Lower lobe of right lung (tissue), 2 donors: ENCODE data around the gene ASB8. TPM values are rescaled to one million over a fixed set of nuclear protein-coding genes. Genes with fewer than 3 reads are reported as not detected.

Experiments
- ATAC-seq, 2 donors: fragments of 200-7000 bp; cut with Tn5 transposase; one replicate each; pipeline ENCODE4 v1.9.1; 2020 to 2022; ENCODE audit warnings: mild to moderate bottlenecking in 2 of 2, moderate library complexity in 2 of 2
- DNase-seq: peaks from one replicate; pipeline ENCODE4 v3.0.0-alpha.2; 2020
- H3K27ac ChIP-seq: fragments of 200-600 bp; one replicate; pipeline ENCODE4 v1.8.0; 2022
- H3K27me3 ChIP-seq: fragments of 200-600 bp; one replicate; pipeline ENCODE4 v1.8.0; 2022; ENCODE audit warnings: low read depth
- H3K36me3 ChIP-seq: fragments of 200-600 bp; one replicate; pipeline ENCODE4 v1.8.0; 2022; ENCODE audit warnings: mild to moderate bottlenecking
- H3K4me1 ChIP-seq: fragments of 200-600 bp; one replicate; pipeline ENCODE4 v1.8.0; 2022
- H3K4me3 ChIP-seq: fragments of 200-600 bp; one replicate; pipeline ENCODE4 v1.8.0; 2022; ENCODE audit warnings: mild to moderate bottlenecking
- H3K9me3 ChIP-seq: fragments of 200-600 bp; one replicate; pipeline ENCODE4 v1.8.0; 2022
- intact Hi-C: fragments of 100-400 bp; cut with DNase I; formaldehyde crosslinking; loops from one replicate; pipeline ENCODE4 v1.11.0; 2022
- microRNA-seq: library from miRNA; unstranded; fragments of <30 nt; microRNA quantifications from one replicate; pipeline ENCODE4 v1.2.0, GENCODE V29; 2020; ENCODE audit warnings: borderline number of aligned reads
- total RNA-seq: library from RNA; stranded (reverse); fragmentation: NEBNext Ultra II Directional; extraction: Animal tissue kit (Norgen Biotek cat#: 25700); gene quantifications from one replicate; pipeline ENCODE4 v1.2.1, GENCODE V29; 2021
- TF ChIP-seq, protein P1 (sequence below): fragments of 200-600 bp; IDR thresholded peaks from one replicate; pipeline ENCODE4 v1.8.0; 2022; ENCODE audit warnings: antibody characterized with exemption, mild to moderate bottlenecking
- donor health status: DM: no; HTN: yes; CAD: no; lungs with severe emphysema.

Gene ASB8
- total RNA-seq, 1 donor from 2014 or later: 40.9 TPM

DNA sequence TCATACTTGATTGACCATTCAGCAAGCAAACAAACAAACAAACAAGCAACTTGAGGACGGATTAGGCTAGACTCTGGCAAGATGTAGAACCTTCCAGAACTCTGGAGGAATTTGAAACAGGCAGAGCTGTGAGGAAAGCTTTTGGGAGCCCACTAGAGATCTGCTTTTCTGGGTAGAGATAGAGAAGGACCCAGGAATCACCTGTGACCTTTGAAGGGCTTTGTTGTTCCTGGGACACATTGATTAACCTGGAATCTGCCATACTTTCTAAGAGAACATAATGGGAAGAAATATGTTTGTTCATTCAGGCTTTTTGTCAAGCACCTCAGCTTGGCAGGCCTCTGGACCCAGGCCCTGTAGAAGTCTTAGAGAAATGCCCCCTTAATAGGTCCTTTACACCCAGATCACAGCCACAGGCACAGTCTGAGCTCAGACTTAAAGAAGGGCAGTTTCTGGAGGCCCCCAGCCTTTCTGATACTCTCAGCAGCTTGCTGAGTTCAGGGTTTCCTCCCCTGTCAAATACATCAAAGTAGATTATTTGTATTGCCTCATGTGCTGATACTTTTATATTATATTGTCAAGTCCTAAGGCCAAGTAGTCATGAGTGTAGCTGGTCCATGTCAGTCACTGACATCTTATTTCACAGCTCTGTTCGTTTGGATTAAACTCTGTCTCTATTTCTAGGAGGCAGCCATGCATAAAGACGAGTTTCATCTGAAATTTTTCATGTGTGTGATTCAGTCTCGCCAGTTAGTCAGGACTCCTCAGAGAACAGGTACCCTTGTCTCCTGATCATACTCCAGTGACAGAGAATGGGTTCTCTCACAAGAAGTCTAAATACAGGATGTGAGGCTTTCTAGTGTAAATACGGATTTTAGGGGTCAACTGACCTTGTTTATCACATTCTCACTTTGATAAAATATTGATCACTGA lies 50.4 kb downstream of the ASB8 start:
- Histone ChIP-seq H3K27me3 (no peaks in the 10 kb centered on the region), H3K27ac (peak overlapping the region; percentile 94), H3K9me3 (no peaks in the 10 kb centered on the region), H3K36me3 (no peaks in the 10 kb centered on the region), H3K4me3 (peak overlapping the region; percentile 95), H3K4me1 (peaks cover 18% of the 10 kb centered on the region)
- DNase-seq: no peak
- TF ChIP-seq, protein P1, sequence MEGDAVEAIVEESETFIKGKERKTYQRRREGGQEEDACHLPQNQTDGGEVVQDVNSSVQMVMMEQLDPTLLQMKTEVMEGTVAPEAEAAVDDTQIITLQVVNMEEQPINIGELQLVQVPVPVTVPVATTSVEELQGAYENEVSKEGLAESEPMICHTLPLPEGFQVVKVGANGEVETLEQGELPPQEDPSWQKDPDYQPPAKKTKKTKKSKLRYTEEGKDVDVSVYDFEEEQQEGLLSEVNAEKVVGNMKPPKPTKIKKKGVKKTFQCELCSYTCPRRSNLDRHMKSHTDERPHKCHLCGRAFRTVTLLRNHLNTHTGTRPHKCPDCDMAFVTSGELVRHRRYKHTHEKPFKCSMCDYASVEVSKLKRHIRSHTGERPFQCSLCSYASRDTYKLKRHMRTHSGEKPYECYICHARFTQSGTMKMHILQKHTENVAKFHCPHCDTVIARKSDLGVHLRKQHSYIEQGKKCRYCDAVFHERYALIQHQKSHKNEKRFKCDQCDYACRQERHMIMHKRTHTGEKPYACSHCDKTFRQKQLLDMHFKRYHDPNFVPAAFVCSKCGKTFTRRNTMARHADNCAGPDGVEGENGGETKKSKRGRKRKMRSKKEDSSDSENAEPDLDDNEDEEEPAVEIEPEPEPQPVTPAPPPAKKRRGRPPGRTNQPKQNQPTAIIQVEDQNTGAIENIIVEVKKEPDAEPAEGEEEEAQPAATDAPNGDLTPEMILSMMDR: no peak
- intact Hi-C loops: no loop called here
- ATAC-seq: no peak

DNA sequence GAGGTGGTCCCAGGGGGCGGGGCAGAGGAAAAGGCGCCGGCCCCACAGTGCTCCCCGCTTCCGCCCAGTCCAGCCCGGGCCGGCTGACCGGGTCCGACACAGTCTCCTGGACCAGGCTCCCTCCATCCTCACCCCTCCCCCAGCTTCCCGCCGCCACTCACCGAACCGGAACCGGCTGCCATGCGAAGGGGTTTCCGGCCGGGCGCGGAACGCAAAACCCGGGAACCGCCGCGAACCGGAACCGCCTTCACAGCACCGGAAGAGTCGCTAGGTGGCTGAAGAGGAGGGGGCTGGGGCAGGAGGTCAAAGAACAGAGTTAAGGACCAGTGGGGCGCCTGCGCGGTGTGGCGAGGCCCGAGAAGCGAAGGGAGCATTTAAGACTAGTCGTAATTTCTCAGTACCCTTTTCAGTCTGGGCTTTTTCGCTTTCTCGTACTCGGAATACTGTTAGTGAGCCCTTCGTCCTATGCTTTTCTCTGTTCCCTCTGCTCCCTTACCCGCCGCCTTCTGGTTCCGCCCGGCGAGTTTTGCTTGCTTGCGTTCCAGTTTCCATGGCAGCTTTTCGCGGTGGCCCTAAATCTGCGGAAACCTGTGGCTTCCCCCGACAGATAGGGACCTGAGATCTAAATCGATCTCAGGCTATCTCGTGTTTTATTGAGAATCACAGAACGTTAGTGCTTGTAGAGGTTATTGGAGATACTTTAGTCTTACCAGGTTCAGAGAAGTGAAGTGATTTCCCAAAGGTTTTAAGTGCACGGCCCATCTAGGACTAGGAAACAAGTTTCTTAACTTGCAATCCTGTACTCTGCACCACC lies 51.2 kb downstream of the ASB8 start, which contains the start of gene SENP1:
Gene SENP1 (minus strand): TSS at position 213 of the 814 bp plus-strand sequence. CDS start 4,607 bp downstream, outside the sequence.
- Histone ChIP-seq H3K4me1 (peaks cover 18% of the 10 kb centered on the region), H3K4me3 (peak within 1 kb of the TSS; percentile 95), H3K36me3 (no peaks in the 10 kb centered on the region), H3K27ac (peak within 1 kb of the TSS; percentile 94), H3K9me3 (no peaks in the 10 kb centered on the region), H3K27me3 (no peaks in the 10 kb centered on the region)
- intact Hi-C loops: no loop called here
- ATAC-seq: peak; percentile 96 to 97
- TF ChIP-seq, protein P1: peak; percentile 11
- peak; percentile 93 for DNase-seq

DNA sequence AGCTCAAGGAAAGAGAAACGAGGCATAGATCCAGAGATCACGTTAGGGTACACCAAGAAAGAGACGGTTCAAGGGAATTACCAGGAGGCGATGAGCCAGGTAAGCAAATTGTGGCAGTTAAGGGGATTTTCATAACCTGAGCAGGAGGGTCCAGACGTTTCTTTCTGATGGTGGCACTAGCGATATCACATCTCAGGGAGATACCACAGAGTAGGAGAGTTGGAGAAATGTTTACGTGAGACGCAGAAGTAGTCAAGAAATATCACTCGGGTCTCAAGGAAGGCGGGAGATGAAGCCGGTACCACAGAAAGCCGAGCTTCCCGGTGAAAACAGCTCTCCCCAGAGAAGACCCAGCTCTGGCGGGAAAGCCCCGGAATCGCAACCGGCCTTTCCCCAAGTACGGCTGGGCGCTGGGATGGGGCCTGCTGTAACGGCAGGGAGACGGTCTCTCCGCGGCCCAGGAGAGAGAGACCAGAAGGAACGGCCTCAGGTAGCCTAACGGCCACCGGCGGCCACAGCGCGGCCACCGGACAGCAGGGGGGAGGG lies 51.9 kb downstream of the ASB8 start:
- ATAC-seq: peak in 1 of 2 donors; percentile 20
- no peak for DNase-seq
- TF ChIP-seq, protein P1: no peak
- Histone ChIP-seq H3K4me3 (peak overlapping the region; percentile 95), H3K9me3 (no peaks in the 10 kb centered on the region), H3K27me3 (no peaks in the 10 kb centered on the region), H3K27ac (peak overlapping the region; percentile 94), H3K4me1 (peaks cover 18% of the 10 kb centered on the region), H3K36me3 (no peaks in the 10 kb centered on the region)
- intact Hi-C loops: no loop called here

DNA sequence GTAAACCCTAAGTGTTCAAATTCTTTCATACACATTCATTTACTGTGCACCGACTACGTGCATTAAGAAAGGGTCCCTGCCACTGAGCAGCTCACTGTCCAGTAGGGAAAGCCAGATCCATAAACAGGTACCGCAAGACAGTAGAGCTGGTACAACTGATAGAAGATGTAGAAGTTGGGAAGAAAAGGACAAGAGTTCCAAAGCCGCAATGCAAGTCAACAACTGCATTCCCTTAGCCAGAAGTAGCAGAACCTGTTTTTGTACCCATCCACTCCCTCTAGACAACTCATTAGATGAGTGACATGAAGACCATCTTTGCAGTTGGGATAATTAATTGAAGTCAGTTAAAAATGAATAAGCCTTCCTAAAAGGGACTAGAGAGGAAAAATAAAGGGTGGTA lies 52.8 kb downstream of the ASB8 start:
- DNase-seq: no peak
- H3K9me3 ChIP-seq: no peaks in the 10 kb centered on the region

More for the DNA sequence above, 52.8 kb downstream of the ASB8 start:
- no peak for ATAC-seq
- intact Hi-C loops: no loop called here
- Histone ChIP-seq H3K27me3 (no peaks in the 10 kb centered on the region), H3K36me3 (no peaks in the 10 kb centered on the region), H3K27ac (no peak overlapping the region), H3K4me3 (peak overlapping the region; percentile 95), H3K4me1 (peaks cover 18% of the 10 kb centered on the region)
- TF ChIP-seq, protein P1: no peak

Small RNA genes lying within 50 kb of the gene (microRNA-seq; reads per million reads assigned to microRNA genes)
- gene MIR6505: not detected

Other genes starting within 250 kb of the ASB8 start
- gene TMEM106C, start 193.9 kb downstream of the ASB8 start, total RNA-seq: 39.3 TPM
- gene COL2A1, start 153.0 kb downstream of the ASB8 start, total RNA-seq: not detected
- 17.2 TPM for gene SENP1, start 51.4 kb downstream of the ASB8 start, total RNA-seq
- gene PFKM, start 38.2 kb downstream of the ASB8 start, total RNA-seq: 39.1 TPM
- gene CCDC184, start 26.1 kb upstream of the ASB8 start, total RNA-seq: 1.0 TPM
- not detected for gene OR10AD1, start 45.8 kb upstream of the ASB8 start, total RNA-seq
- 27.3 TPM for gene ZNF641, start 193.4 kb upstream of the ASB8 start, total RNA-seq